Stimulated activated CD4-positive, alpha-beta T cell treated with anti-CD3 and anti-CD28 coated beads, TNF-alpha, amount 100 ng/mL, for 24 hours (primary cell): ENCODE data around the gene ATL2.
"Not testable (repeated sequence)": the region's sequence is repeated elsewhere in the genome, so short reads cannot be mapped to it uniquely, and the experiment has no call there.

Source experiments
- DNase-seq, 3 experiments: peaks; one replicate each; pipeline ENCODE4 v3.0.0-alpha.2; 2020; ENCODE audit warnings: low read depth in 3 of 3

Gene ATL2

DNA sequence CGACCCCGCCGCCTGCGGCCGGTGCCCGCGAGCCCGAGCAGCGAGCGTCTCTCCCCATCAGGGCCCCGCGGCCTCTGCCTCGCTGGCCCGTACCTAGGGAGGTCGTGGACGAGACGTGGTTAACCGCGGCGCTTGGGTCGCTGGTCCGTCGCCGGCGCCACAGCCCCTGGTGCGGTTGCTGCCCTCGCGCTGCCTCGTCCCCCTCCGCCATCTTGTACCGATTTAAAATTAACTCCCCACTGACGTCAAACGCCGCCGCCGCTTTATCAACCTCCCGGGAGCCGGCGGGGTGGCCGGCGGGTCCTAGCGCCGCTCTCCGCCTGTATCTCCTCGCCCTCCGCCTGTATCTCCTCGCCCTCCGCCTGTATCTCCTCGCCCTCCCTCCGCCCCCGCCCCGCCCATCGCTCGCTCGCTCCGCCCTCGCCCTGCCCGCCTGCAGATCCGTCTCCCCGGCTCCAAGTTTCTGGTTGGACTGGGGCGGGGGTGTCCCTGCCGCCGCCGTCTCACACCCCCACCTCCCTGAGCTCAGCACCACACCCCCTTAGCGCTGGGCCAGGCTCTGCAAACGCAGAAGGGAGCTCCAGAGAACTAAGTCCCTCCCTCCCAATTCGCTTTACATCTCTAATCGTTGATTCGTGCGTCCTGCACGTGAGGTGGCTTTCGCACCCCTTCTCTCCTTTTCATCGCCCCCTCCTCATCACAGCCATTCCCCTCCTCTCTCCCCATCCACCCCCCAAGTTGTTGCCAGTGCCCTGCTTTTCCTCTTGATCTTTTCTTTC, at the start of gene ATL2:
Gene ATL2, minus strand, starts transcription at position 224 of the 779 bp plus-strand sequence. Its CDS starts 13 bp downstream, at position 211.
- peak; percentile 81 to 92 (median 82) for DNase-seq

- DNase-seq: no peak
Measured at GRCh38 chr2:38423763-38424162, 46.7 kb upstream of the ATL2 start.

- DNase-seq: no peak
Measured at GRCh38 chr2:38421274-38422056, 44.4 kb upstream of the ATL2 start.

- no peak for DNase-seq
Measured at GRCh38 chr2:38419499-38419898, 42.4 kb upstream of the ATL2 start.

- DNase-seq: no peak
Measured at GRCh38 chr2:38418735-38419134, 41.7 kb upstream of the ATL2 start.

- no peak for DNase-seq
Measured at GRCh38 chr2:38417745-38418689, 40.9 kb upstream of the ATL2 start.

DNA sequence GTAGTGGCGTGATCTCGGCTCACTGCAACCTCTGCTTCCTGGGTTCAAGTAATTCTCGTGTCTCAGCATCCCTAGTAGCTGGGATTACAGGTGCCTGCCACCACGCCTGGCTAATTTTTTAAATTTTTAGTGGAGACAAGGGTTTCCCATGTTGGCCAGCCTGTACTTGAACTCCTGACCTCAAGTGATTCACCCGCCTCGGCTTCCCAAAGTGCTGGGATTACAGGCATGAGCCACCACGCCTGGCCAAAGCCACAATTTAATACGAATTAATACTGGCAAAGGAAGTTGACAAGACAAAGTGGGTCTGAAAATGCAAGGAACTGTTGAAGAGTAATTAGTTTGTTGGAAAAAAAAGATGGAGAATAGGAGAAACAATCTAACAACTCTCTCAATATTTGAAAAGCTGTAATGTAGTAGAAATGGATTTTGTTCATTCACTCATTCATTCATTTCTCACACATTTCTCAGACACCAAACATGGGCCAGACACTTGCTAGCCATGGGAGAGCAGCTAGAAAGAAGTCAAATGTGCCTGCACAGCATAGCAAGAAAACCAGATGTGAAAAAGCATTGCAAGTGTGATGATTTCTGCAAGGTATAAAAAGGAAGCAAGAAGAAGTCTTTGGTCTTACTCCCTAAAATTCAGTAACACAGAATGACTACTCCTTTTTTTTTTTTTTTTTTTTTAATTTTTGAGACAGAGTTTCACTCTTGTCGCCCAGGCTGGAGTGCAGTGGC, 39.4 kb upstream of the ATL2 start:
- no peak for DNase-seq

DNA sequence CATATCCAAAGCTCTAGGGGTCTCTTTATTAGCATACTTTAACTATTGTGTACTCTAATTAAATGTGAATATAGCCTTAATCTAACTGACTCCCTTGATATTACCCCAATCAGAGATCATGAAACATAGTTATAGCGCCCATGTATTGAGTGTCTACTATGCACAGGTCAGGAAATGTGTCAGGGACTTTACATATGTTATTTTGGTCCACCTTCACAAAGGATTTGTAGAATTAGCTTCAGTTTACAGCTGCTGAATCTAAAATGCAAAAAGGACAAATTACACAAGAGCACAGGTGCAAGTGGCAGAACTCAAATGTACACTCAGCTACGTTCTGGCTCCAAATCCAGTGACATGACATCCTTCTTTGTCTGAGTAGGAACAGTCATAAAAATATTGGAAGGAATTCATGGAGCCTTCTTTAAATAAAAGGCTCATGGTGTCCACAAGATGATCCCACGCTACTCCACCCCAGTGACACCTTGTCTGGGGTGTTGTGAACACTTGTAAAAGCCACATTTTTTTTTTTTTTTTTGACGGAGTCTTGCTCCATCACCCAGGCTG, 38.7 kb upstream of the ATL2 start:
- DNase-seq: no peak

GRCh38 chr2:38415023-38415422, 38.0 kb upstream of the ATL2 start:
- DNase-seq: no peak

DNA sequence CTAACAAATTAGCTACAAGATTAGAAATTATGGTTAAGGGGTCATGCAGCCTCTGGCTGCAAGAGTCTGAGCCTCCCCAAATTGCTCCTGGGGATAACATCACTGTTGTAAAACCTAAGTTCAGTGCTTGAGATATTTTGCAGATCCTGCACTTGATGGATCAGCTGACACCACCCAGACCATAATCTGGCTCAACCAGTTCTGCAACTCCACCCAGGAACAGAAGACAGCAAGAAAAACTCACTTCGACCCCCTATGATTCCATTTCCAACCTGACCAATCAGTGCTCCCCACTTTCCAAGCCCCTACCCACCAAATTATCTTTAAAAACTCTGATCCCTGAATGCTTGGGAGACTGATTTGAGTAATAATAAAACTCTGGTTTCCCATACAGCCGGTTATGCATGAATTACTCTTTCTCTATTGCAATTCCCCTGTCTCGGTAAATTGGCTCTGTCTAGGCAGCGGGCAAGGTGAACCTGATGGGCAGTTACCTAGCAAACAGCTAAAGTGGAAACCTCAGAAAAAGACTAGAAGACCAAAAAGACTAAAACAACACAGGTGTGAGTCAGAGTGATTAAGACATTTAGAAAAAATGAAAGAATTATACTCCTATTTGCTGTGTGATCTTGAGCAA, 35.3 kb upstream of the ATL2 start:
- DNase-seq: not testable (repeated sequence)

GRCh38 chr2:38409156-38410102, 32.4 kb upstream of the ATL2 start:
- no peak for DNase-seq

DNA sequence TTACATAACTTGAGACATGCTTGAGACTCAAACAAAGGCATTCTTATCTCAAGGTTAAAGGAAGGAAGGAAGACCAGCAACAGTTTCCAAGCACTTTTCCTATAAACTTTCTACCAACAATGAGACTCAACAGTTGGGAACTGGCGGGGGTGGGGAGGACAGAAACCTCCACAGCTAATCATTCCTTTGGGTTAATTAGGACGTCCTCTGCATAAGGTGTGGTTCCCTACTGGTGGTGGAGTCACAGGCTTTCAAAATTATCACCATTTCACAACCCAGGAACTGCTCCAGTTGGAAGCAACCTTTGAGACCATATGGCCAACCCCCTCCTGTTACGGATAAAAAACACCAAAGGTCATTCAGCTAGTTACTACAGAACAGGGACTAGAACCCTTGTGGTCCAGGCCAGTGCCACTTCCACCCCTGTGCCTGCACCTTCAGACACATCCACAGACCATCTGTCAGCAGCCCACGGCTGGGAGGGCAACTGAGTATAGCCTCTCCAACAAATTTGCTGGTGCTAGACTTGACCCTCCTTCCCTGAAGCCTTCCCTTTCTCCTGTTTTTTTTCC, 30.1 kb upstream of the ATL2 start:
- no peak for DNase-seq

GRCh38 chr2:38406597-38407110, 29.6 kb upstream of the ATL2 start:
- no peak for DNase-seq

GRCh38 chr2:38405917-38406596, 29.0 kb upstream of the ATL2 start:
- DNase-seq: no peak

- no peak for DNase-seq
Measured at GRCh38 chr2:38400513-38400912, 23.4 kb upstream of the ATL2 start.

- DNase-seq: no peak
Measured at GRCh38 chr2:38398739-38399138, 21.7 kb upstream of the ATL2 start.

GRCh38 chr2:38394903-38395341, 17.8 kb upstream of the ATL2 start:
- no peak for DNase-seq

GRCh38 chr2:38394041-38394440, 17.0 kb upstream of the ATL2 start:
- no peak for DNase-seq
